Smooth muscle cell (in vitro differentiated cells): Measurements from ENCODE around the gene DST. TPM values are rescaled to one million over a fixed set of nuclear protein-coding genes. Genes with fewer than 3 reads are reported as not detected.

Source experiments
- DNase-seq: peaks from one replicate; lab custom pipeline; 2025; ENCODE audit not compliant: unreplicated experiment; lab: John Stamatoyannopoulos, UW
- H2AFZ ChIP-seq: fragments of 200-600 bp; sonication (generic); 2 replicates; pipeline ENCODE4 v1.6.0; 2016; ENCODE audit warnings: antibody characterized with exemption, low read depth, mild to moderate bottlenecking
- H3F3A ChIP-seq: fragments of 200-600 bp; sonication (generic); 2 replicates; pipeline ENCODE4 v1.6.0; 2017; ENCODE audit warnings: antibody characterized with exemption, low read depth
- H3K27ac ChIP-seq: fragments of 200-600 bp; sonication (generic); 2 replicates; pipeline ENCODE4 v1.5.1; 2016; ENCODE audit warnings: low read depth, mild to moderate bottlenecking
- H3K27me3 ChIP-seq: fragments of 200-600 bp; sonication (generic); 2 replicates; pipeline ENCODE4 v1.6.1; 2016; ENCODE audit warnings: low read depth, mild to moderate bottlenecking
- H3K36me3 ChIP-seq: fragments of 200-600 bp; sonication (generic); 2 replicates; pipeline ENCODE4 v1.5.1; 2016; ENCODE audit warnings: low read depth
- H3K4me1 ChIP-seq: fragments of 200-600 bp; sonication (generic); 2 replicates; pipeline ENCODE4 v1.5.1; 2016; ENCODE audit warnings: low read depth
- H3K4me2 ChIP-seq: fragments of 200-600 bp; sonication (generic); 2 replicates; pipeline ENCODE4 v1.6.0; 2016; ENCODE audit warnings: mild to moderate bottlenecking
- H3K4me3 ChIP-seq: fragments of 200-600 bp; sonication (generic); 2 replicates; pipeline ENCODE4 v1.5.1; 2016; ENCODE audit warnings: mild to moderate bottlenecking
- H3K79me2 ChIP-seq: fragments of 200-600 bp; sonication (generic); 2 replicates; pipeline ENCODE4 v1.6.0; 2016; ENCODE audit warnings: low read depth, mild to moderate bottlenecking
- H3K9ac ChIP-seq: fragments of 200-600 bp; sonication (generic); 2 replicates; pipeline ENCODE4 v1.6.0; 2016; ENCODE audit warnings: low read depth
- H3K9me3 ChIP-seq: fragments of 200-600 bp; sonication (generic); replicated peaks from 2 replicates; pipeline ENCODE4 v1.5.1; 2016; ENCODE audit warnings: low read depth
- H4K20me1 ChIP-seq: fragments of 200-600 bp; sonication (generic); 2 replicates; pipeline ENCODE4 v1.6.0; 2016; ENCODE audit warnings: low read depth
- WGBS: methylation state at CpG from one replicate; pipeline ENCODE4 v1.1.7; 2016; ENCODE audit warnings: low lambda C conversion rate; 5-methylcytosine and 5-hydroxymethylcytosine counted together
- polyA plus RNA-seq: library from polyadenylated mRNA; unstranded; fragments of >200 nt; fragmentation: Nextera tagmentation; extraction: Ambion mirVana; gene quantifications from 2 replicates; pipeline ENCODE4 v1.2.1, GENCODE V29; 2016
- total RNA-seq: library from RNA; depleted of rRNA; stranded (reverse); fragments of >200 nt; gene quantifications from 2 replicates; pipeline ENCODE4 v1.2.3, GENCODE V29; 2014
- TF ChIP-seq, protein P1 (sequence below): fragments of 200-600 bp; sonication (generic); IDR thresholded peaks from 2 replicates; pipeline ENCODE4 v1.5.1; 2017; ENCODE audit warnings: borderline replicate concordance, mild to moderate bottlenecking, antibody characterized with exemption; ENCODE audit not compliant: insufficient read depth, poor library complexity, severe bottlenecking

Gene DST
- total and polyA plus RNA-seq, 2 experiments from 2014 or later: 17.1 to 186 TPM

DNA sequence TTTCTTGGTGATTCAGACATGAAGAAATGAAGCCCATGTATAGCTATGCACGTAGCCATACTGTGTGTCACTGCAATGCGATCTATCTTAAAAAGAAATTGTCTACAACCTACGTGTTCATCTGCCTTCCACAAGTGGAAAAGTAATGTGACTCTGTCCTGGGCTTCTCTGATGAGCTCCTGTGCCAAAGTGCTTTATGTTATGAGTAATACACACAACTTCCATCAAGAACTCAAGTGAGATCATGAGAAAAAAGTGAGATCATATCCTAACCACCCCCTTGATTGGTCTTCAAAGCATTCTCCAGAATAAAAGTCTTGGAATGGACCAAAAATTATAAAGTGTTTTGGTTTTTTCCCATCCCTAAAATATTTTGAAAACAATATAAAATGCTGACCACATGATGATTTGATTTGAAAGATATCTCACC is 114.3 kb downstream of the DST start:
- peaks cover 37% of the 10 kb centered on the region for H3K4me1 ChIP-seq
- no peaks in the 10 kb centered on the region for H3K9me3 ChIP-seq
- WGBS: 54% methylated on average over 3 of the region's 3 CpGs
- peaks cover 9% of the 10 kb centered on the region for H3F3A ChIP-seq
- H3K9ac ChIP-seq: peak overlapping the region; percentile 57
- no peaks in the 10 kb centered on the region for H3K36me3 ChIP-seq
- H2AFZ ChIP-seq: no peak overlapping the region
- no peak overlapping the region for H3K4me2 ChIP-seq
- no peaks in the 10 kb centered on the region for H4K20me1 ChIP-seq
- H3K27me3 ChIP-seq: no peaks in the 10 kb centered on the region
- H3K27ac ChIP-seq: peak overlapping the region; percentile 93
- no peak for DNase-seq
- H3K79me2 ChIP-seq: no peaks in the 10 kb centered on the region
- H3K4me3 ChIP-seq: no peak overlapping the region
- TF ChIP-seq, protein P1, sequence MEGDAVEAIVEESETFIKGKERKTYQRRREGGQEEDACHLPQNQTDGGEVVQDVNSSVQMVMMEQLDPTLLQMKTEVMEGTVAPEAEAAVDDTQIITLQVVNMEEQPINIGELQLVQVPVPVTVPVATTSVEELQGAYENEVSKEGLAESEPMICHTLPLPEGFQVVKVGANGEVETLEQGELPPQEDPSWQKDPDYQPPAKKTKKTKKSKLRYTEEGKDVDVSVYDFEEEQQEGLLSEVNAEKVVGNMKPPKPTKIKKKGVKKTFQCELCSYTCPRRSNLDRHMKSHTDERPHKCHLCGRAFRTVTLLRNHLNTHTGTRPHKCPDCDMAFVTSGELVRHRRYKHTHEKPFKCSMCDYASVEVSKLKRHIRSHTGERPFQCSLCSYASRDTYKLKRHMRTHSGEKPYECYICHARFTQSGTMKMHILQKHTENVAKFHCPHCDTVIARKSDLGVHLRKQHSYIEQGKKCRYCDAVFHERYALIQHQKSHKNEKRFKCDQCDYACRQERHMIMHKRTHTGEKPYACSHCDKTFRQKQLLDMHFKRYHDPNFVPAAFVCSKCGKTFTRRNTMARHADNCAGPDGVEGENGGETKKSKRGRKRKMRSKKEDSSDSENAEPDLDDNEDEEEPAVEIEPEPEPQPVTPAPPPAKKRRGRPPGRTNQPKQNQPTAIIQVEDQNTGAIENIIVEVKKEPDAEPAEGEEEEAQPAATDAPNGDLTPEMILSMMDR: no peak

GRCh38 chr6:56527934-56528333 is 114.8 kb downstream of the DST start:
- no peaks in the 10 kb centered on the region for H3K79me2 ChIP-seq
- no peaks in the 10 kb centered on the region for H3K27me3 ChIP-seq
- no peak overlapping the region for H3K4me2 ChIP-seq
- peaks cover 37% of the 10 kb centered on the region for H3K4me1 ChIP-seq
- H3F3A ChIP-seq: peaks cover 9% of the 10 kb centered on the region
- peak overlapping the region; percentile 93 for H3K27ac ChIP-seq
- no peak overlapping the region for H3K4me3 ChIP-seq
- H4K20me1 ChIP-seq: no peaks in the 10 kb centered on the region
- no peak overlapping the region for H2AFZ ChIP-seq
- TF ChIP-seq, protein P1: no peak
- H3K9me3 ChIP-seq: no peaks in the 10 kb centered on the region
- H3K9ac ChIP-seq: peak overlapping the region; percentile 57
- no peaks in the 10 kb centered on the region for H3K36me3 ChIP-seq
- no peak for DNase-seq

DNA sequence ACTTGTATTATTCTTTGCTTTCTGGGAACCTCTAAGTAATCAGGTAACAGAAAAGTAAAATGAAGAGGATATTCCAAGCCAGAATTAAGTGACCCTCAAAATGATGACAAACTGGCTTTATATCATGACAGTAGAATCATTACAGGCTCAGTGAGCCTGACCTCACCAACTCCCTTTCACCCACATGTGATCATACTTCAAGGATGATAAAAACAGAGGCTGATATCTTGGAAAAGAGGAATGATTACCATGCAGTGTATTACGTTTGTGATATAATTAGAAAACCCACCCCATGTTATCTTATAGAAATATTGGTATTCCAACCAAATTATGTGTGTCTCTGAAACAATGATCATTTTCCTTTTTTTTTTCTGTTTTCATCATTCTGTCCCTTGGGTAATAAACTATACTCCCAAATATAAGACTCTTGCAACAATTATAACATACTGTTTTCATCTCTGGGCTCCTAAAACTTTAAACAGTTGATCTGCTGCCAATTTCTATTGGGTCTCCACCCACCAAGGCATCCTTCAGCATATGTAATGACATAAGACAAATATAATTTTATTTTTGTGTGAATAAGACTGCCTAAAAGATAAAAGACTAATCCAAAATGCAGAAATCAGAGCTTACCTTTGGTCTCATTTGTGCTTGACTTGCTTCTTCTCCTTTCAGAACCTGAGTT is 115.7 kb downstream of the DST start:
- no peaks in the 10 kb centered on the region for H3K79me2 ChIP-seq
- peaks cover 9% of the 10 kb centered on the region for H3F3A ChIP-seq
- H4K20me1 ChIP-seq: no peaks in the 10 kb centered on the region
- 75% methylated on average over 1 of the region's 1 CpG for WGBS
- no peak overlapping the region for H3K4me3 ChIP-seq
- DNase-seq: no peak
- no peaks in the 10 kb centered on the region for H3K9me3 ChIP-seq
- no peak overlapping the region for H3K4me2 ChIP-seq
- H3K36me3 ChIP-seq: no peaks in the 10 kb centered on the region
- TF ChIP-seq, protein P1: no peak
- no peaks in the 10 kb centered on the region for H3K27me3 ChIP-seq
- H3K4me1 ChIP-seq: peaks cover 45% of the 10 kb centered on the region
- H3K27ac ChIP-seq: peak overlapping the region; percentile 93
- H3K9ac ChIP-seq: no peak overlapping the region
- H2AFZ ChIP-seq: no peak overlapping the region
